ENCODE data around the gene POU4F1.

The POU4F1 gene

GRCh38 chr13:78606471-78607408, 3.4 kb upstream of the POU4F1 start:
- DNase-seq (ENCODE audit: low read depth), result no peak

- DNase-seq (ENCODE audit: low read depth), result no peak
Observed at GRCh38 chr13:78604782-78605611, 1.6 kb upstream of the POU4F1 start.

GRCh38 chr13:78602561-78603239, 652 bp downstream of the POU4F1 start:
- no peak for DNase-seq (ENCODE audit: low read depth)

GRCh38 chr13:78601874-78602560, 1.3 kb downstream of the POU4F1 start:
- DNase-seq (ENCODE audit: low read depth), result no peak

GRCh38 chr13:78601124-78601873, 2.1 kb downstream of the POU4F1 start:
- no peak for DNase-seq (ENCODE audit: low read depth)

GRCh38 chr13:78600280-78600883, 3.0 kb downstream of the POU4F1 start:
- DNase-seq (ENCODE audit: low read depth), result no peak

GRCh38 chr13:78599645-78600279, 3.6 kb downstream of the POU4F1 start:
- DNase-seq (ENCODE audit: low read depth), result no peak

- DNase-seq (ENCODE audit: low read depth), result no peak
Observed at GRCh38 chr13:78598966-78599644, 4.2 kb downstream of the POU4F1 start.

- DNase-seq (ENCODE audit: low read depth), result no peak
Observed at GRCh38 chr13:78598116-78598781, 5.1 kb downstream of the POU4F1 start.

- DNase-seq (ENCODE audit: low read depth), result no peak
Observed at GRCh38 chr13:78597602-78597932, 5.8 kb downstream of the POU4F1 start.

GRCh38 chr13:78596736-78597601, 6.4 kb downstream of the POU4F1 start:
- DNase-seq (ENCODE audit: low read depth), result no peak

- DNase-seq (ENCODE audit: low read depth), result no peak
Observed at GRCh38 chr13:78596399-78596735, 7.0 kb downstream of the POU4F1 start.

GRCh38 chr13:78595495-78596398, 7.6 kb downstream of the POU4F1 start:
- no peak for DNase-seq (ENCODE audit: low read depth)

GRCh38 chr13:78594456-78594975, 8.8 kb downstream of the POU4F1 start:
- DNase-seq (ENCODE audit: low read depth), result no peak

- no peak for DNase-seq (ENCODE audit: low read depth)
Observed at GRCh38 chr13:78593652-78594455, 9.5 kb downstream of the POU4F1 start.

GRCh38 chr13:78593129-78593528, 10.2 kb downstream of the POU4F1 start:
- DNase-seq (ENCODE audit: low read depth), result no peak
